Activated CD4-positive, alpha-beta T cell treated with anti-CD3 and anti-CD28 coated beads, Interleukin-2, amount 10 ng/mL, durations not matched to agents 24 days and 14 days (primary cell): Measurements from ENCODE around the gene P2RX4. TPM values are rescaled to one million over a fixed set of nuclear protein-coding genes. Genes with fewer than 3 reads are reported as not detected.
"Not testable (repeated sequence)": the region's sequence is repeated elsewhere in the genome, so short reads cannot be mapped to it uniquely, and the experiment has no call there.

Experiments used
- DNase-seq: peaks from one replicate; pipeline ENCODE4 v3.0.0; 2022
- H3K27ac Mint-ChIP-seq: one replicate; pipeline ENCODE4 v1.8.0; 2022; ENCODE audit warnings: mild to moderate bottlenecking, mixed read lengths
- H3K27me3 Mint-ChIP-seq: one replicate; pipeline ENCODE4 v1.8.0; 2022; ENCODE audit warnings: mixed read lengths
- H3K36me3 Mint-ChIP-seq: one replicate; pipeline ENCODE4 v1.8.0; 2022; ENCODE audit warnings: low read depth, mild to moderate bottlenecking, mixed read lengths
- H3K4me1 Mint-ChIP-seq: one replicate; pipeline ENCODE4 v1.8.0; 2021; ENCODE audit warnings: mixed read lengths
- H3K4me3 Mint-ChIP-seq: one replicate; pipeline ENCODE4 v1.8.0; 2022; ENCODE audit warnings: mild to moderate bottlenecking, moderate library complexity, mixed read lengths
- H3K9me3 Mint-ChIP-seq: one replicate; pipeline ENCODE4 v1.8.0; 2021; ENCODE audit warnings: mixed read lengths
- intact Hi-C: fragments of 100-400 bp; cut with micrococcal nuclease; formaldehyde crosslinking; loops from one replicate; pipeline ENCODE4 v1.15.1; 2023
- total RNA-seq: library from RNA; stranded (reverse); gene quantifications from 2 replicates; pipeline ENCODE4 v1.2.3, GENCODE V29; 2022

Gene P2RX4
- total RNA-seq, 1 donor from 2014 or later = 20.9 TPM

DNA sequence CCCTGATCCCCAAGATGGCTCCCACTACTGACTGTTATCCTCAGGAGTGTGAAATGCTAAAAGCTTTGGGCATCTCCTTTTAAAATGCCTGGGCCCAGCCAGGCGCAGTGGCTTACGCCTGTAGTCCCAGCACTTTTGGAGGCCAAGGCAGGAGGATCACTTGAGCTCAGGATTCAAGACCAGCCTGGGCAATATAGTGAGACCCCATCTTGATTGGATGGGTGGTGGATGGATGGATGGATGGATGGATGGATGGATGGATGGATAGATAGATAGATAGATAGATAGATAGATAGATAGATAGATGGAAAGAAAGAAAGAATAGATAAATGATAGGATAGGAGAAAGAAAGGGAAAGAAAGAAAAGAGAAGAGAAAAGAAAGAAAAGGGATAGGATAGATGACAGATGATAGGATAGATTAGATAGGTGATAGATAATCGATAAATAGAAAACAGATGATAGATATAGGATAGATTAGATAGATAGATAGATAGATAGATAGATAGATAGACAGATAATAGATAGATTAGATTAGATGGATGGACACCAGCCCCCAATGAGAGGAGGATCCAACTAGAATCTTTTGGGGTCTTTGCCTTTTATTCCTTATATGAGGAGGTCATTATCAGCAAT lies 9.5 kb downstream of the P2RX4 start:
- Mint-ChIP-seq H3K27me3 (no peaks in the 10 kb centered on the region), H3K9me3 (no peaks in the 10 kb centered on the region), H3K4me3 (no peak overlapping the region), H3K4me1 (peaks cover 35% of the 10 kb centered on the region), H3K27ac (peak overlapping the region; percentile 42), H3K36me3 (peaks cover 49% of the 10 kb centered on the region)
- intact Hi-C loops = no loop called here
- no peak for DNase-seq

DNA sequence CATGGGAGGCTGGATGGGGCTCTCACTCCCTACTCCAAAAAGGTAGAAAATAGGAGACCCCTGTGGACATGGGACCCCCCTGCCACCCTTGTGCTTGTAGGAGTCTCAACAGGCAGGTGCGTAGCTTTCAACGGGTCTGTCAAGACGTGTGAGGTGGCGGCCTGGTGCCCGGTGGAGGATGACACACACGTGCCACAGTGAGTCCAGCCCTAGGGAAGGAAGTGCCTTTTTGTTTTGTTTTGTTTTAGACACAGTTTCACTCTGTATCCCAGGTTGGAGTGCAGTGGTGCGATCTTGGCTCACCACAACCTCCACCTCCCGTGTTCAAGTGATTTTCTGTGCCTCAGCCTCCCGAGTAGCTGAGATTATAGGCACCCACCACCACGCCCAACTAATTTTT lies 12.9 kb downstream of the P2RX4 start:
- peak; percentile 74 for DNase-seq
- Mint-ChIP-seq H3K27ac (peak overlapping the region; percentile 88), H3K36me3 (peaks cover 54% of the 10 kb centered on the region), H3K9me3 (no peaks in the 10 kb centered on the region), H3K4me3 (no peak overlapping the region), H3K27me3 (no peaks in the 10 kb centered on the region), H3K4me1 (peaks cover 42% of the 10 kb centered on the region)
- intact Hi-C loops = loop anchor here (5.0 kb wide), 2 partner anchors 161 to 641 kb away; partner anchors contain the start of gene POP5

DNA sequence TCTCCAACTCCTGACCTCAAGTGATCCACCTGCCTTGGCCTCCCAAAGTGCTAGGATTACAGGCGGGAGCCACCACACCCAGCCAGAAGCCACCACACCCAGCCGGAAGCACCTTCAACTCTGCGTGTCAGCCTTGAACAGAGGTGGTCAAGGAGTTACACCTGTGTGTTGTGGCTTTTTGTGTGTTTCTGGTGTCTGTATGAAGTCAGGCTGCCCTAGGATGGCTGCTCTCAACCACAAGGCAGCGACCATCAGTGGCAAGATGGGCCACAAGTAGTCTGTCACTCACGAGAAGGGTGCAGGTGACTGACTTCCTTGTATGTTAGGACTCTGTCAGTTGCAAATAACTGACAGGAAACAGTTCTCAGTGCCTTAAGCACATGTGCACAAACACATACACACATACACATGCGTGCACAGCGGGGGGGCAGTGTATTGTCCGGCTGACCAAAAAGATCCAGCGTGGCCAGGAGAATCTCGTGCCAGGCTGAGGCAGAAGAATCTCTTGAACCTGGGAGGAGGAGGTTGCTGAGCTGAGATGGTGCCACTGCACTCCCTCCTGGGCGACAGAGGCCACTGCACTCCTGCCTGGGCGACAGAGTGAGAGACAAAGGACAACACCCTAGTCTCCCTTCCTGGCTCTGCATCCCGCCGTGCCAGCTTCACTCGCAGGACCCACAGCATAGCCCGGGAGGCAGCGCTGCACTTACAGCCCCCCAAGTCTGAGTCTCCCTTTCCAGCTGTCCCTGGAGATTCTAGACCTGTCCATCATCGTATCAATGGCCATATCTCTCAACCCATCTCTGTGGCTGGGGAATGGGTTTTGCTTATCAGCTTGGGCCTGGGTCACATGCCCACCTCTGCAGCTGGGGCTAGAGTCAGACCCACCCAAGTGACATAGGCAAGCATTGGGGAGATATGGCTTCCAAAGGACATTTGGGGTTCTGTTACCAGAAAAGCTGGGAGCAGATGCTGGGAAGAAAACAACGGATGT lies 13.7 kb downstream of the P2RX4 start:
- Mint-ChIP-seq H3K36me3 (peaks cover 52% of the 10 kb centered on the region), H3K4me1 (peaks cover 43% of the 10 kb centered on the region), H3K4me3 (peak overlapping the region; percentile 52), H3K9me3 (no peaks in the 10 kb centered on the region), H3K27ac (peak overlapping the region; percentile 88), H3K27me3 (no peaks in the 10 kb centered on the region)
- intact Hi-C loops = loop anchor here (5.0 kb wide), 2 partner anchors 161 to 641 kb away; partner anchors contain the start of gene POP5
- DNase-seq = peak; percentile 84

DNA sequence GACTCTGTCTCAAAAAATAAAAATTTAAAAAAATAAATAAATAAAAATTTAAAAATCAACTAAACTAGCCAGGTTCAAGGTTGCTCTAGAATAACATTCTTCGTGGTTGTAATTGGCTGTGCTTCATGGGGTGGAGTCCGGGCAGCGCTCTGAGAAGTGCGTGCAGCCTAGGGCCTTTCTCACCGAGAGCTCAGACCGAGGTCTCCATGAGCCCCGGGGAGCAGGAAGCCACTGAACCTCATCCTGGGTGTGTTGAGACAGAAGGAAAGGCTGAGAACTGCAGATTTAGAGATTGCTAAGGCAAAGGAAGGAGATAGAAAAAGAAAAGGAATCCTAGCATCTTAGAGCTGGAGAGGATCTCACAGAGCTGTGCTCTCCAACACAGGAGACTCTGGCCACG lies 14.7 kb downstream of the P2RX4 start:
- peak overlapping the region; percentile 64 for H3K4me3 Mint-ChIP-seq

DNA sequence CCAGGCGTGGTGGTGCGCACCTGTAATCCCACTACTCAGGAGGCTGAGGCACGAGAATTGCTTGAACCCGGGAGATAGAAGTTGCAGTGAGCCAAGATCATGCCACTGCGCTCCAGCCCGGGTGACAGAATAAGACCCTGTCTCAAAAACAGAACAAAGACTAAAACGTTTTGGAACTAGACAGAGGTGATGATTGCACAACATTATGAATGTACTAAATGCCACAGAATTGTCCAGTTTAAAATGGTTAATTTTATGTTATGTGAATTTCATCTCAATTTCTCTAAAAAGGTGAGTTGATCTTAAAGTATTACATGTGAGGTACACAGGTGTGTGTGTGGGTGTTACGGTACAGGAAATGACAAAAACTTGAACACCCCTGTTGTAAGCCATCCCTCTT lies 16.5 kb downstream of the P2RX4 start:
- H3K27ac Mint-ChIP-seq = no peak overlapping the region
- peaks cover 50% of the 10 kb centered on the region for H3K4me1 Mint-ChIP-seq
- no peaks in the 10 kb centered on the region for H3K9me3 Mint-ChIP-seq
- intact Hi-C loops = no loop called here
- peaks cover 56% of the 10 kb centered on the region for H3K36me3 Mint-ChIP-seq
- DNase-seq = no peak
- H3K27me3 Mint-ChIP-seq = no peaks in the 10 kb centered on the region
- no peak overlapping the region for H3K4me3 Mint-ChIP-seq

More for the DNA sequence above, 14.7 kb downstream of the P2RX4 start:
- intact Hi-C loops = loop anchor here (5.0 kb wide), 2 partner anchors 162 to 642 kb away; partner anchors contain the start of gene POP5
- peak overlapping the region; percentile 95 for H3K27ac Mint-ChIP-seq
- peaks cover 50% of the 10 kb centered on the region for H3K36me3 Mint-ChIP-seq
- peaks cover 44% of the 10 kb centered on the region for H3K4me1 Mint-ChIP-seq
- no peaks in the 10 kb centered on the region for H3K27me3 Mint-ChIP-seq
- no peaks in the 10 kb centered on the region for H3K9me3 Mint-ChIP-seq
- peak; percentile 91 for DNase-seq

DNA sequence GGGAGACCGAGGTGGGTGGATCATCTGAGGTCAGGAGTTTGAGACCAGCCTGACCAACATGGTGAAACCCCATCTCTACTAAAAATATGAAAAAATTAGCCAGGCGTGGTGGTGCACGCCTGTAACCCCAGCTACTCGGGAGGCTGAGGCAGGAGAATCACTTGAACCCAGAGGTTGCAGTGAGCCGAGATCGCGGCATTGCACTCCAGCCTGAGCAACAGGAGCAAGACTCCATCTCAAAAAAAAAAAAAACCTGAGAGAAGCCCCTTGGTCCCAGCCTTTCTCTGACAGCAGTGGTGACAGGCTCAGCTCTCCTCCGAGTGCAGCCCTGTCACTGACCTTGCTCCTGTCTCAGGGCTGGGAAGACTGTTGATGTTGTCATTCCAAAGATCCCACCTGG lies 16.9 kb downstream of the P2RX4 start:
- intact Hi-C loops, H3K27ac Mint-ChIP-seq, H3K9me3 Mint-ChIP-seq, DNase-seq, H3K27me3 Mint-ChIP-seq, H3K4me3 Mint-ChIP-seq: not testable (repeated sequence)
- peaks cover 55% of the 10 kb centered on the region for H3K36me3 Mint-ChIP-seq
- peaks cover 48% of the 10 kb centered on the region for H3K4me1 Mint-ChIP-seq

DNA sequence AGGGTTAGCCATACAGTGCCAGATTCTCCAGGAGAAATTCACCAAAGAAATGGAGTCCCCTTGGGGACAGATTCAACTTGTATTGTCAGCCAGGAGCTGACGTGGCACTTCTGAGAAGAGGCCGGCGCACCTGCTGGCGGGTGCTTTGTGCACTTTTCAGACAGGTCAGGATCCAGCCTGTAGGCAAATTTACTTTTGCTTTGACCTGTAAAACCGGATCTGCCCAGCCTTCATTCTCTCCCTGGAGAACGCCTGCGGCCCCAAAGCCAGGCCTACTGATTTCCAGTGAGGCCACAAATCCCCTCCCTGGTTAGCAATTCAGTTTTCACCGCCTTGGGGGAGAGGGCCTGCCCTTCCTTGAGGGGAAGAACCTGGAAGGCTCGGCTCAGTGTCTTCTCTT lies 17.4 kb downstream of the P2RX4 start:
- intact Hi-C loops = no loop called here
- Mint-ChIP-seq H3K27ac (peak overlapping the region; percentile 29), H3K9me3 (no peaks in the 10 kb centered on the region), H3K4me1 (peaks cover 48% of the 10 kb centered on the region), H3K4me3 (no peak overlapping the region), H3K36me3 (peaks cover 55% of the 10 kb centered on the region), H3K27me3 (no peaks in the 10 kb centered on the region)
- DNase-seq = no peak

DNA sequence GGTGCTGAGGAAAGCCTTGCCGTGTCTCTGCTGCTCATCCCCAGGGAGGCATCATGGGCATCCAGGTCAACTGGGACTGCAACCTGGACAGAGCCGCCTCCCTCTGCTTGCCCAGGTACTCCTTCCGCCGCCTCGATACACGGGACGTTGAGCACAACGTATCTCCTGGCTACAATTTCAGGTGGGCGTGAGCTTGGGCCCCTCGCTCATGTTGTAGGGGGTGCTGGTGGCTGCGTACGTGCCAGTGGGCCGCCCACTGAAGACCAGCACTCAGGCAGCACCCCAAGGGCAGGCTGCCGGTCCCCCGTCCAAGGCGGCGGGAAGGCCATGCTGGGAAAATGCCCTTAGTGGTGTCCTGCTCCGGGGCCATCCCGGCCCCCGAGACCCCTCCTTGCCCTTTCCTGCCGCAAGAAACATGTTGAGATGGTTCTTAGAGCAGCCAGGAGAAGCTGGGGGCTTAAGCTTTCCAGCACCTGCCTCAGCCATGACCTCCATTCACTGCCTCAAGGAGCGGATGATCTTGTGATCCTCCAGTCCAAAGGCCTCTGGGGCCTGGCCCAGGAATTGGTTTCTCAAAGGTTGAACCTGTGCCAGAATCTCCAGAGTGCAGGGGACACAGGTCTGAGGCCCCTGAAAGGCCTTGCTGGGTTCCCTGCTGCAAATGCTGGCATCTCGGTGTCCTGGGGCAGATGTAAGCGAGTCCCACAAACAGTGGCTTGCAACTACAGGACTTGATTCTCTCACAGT lies 19.2 kb downstream of the P2RX4 start:
- Mint-ChIP-seq H3K27ac (no peak overlapping the region), H3K27me3 (no peaks in the 10 kb centered on the region), H3K36me3 (peaks cover 58% of the 10 kb centered on the region), H3K4me3 (no peak overlapping the region), H3K4me1 (peaks cover 35% of the 10 kb centered on the region), H3K9me3 (no peaks in the 10 kb centered on the region)
- no peak for DNase-seq
- intact Hi-C loops = no loop called here

DNA sequence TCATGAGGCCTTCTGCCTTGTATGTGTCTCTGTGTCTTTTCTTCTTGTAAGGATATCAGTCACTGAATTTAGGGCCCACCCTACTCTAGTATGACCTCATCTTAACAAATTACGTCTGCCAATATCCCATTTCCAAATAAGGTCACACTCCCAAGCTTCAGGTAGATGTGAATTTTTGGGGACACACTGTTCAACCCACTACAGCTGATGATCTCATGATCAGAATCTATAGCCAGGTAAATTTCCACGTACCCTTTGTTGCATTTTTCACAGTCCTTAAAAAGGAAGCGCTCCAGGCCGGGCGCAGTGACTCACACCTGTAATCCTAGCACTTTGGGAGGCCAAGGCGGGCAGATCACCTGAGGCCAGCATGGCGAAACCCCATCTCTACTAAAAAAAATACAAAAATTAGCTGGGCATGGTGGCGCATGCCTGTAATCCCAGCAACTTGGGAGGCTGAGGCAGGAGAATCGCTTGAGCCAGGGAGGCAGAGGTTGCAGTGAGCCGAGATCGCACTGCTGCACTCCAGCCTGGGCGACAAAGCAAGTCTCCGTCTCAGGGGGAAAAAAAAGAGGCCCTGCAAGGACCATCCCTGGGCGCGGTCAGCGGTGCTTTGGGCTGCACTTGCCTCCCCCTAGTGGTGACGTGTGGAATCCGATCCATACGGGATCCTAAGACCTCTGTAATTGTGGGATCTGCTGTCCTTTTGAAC lies 20.1 kb downstream of the P2RX4 start:
- intact Hi-C loops, H3K27ac Mint-ChIP-seq, H3K9me3 Mint-ChIP-seq, H3K27me3 Mint-ChIP-seq, H3K4me3 Mint-ChIP-seq: not testable (repeated sequence)
- peaks cover 28% of the 10 kb centered on the region for H3K4me1 Mint-ChIP-seq
- DNase-seq = peak; percentile 88
- H3K36me3 Mint-ChIP-seq = peaks cover 61% of the 10 kb centered on the region

DNA sequence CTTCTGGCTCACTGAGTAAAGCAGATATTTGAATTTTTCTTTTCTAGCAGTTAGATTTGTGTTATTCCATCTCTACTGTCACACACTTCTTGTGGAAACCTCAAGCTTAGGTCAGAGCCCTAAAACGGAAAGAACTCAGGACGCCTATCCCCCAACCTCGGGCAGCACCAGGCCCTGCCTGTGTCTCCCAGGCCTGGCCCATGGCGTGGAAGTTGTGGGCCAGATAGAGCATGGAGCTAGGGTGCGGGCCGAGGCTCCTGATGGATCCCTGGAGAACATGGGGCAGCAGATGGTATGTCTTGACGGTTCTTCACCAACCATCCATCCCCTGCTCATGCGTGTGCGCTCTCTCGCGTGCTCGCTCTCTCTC lies 20.6 kb downstream of the P2RX4 start:
- Mint-ChIP-seq H3K36me3 (peaks cover 63% of the 10 kb centered on the region), H3K27ac (no peak overlapping the region), H3K4me1 (peaks cover 28% of the 10 kb centered on the region), H3K27me3 (no peaks in the 10 kb centered on the region), H3K9me3 (no peaks in the 10 kb centered on the region), H3K4me3 (no peak overlapping the region)
- intact Hi-C loops = no loop called here
- no peak for DNase-seq

DNA sequence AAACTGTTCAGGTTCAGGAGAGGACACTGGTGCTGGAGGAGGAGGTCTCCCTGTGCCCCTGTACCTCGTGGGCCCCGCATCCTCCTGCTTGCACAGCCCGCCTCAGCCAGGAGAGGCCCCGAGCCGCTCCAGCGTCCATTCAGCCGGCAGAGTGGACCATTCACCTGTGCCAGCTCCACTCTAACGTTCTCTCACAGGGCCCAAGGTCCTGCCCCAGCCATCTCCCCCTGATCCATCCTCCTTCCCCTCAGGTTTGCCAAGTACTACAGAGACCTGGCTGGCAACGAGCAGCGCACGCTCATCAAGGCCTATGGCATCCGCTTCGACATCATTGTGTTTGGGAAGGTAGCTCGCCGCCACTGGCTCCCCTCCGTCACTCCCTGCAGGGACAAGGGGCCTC lies 22.2 kb downstream of the P2RX4 start:
- H3K27ac Mint-ChIP-seq = no peak overlapping the region
- DNase-seq = no peak
- H3K4me1 Mint-ChIP-seq = peaks cover 19% of the 10 kb centered on the region
- H3K9me3 Mint-ChIP-seq = no peaks in the 10 kb centered on the region
- H3K36me3 Mint-ChIP-seq = peaks cover 63% of the 10 kb centered on the region
- no peaks in the 10 kb centered on the region for H3K27me3 Mint-ChIP-seq
- H3K4me3 Mint-ChIP-seq = no peak overlapping the region
- intact Hi-C loops = no loop called here

DNA sequence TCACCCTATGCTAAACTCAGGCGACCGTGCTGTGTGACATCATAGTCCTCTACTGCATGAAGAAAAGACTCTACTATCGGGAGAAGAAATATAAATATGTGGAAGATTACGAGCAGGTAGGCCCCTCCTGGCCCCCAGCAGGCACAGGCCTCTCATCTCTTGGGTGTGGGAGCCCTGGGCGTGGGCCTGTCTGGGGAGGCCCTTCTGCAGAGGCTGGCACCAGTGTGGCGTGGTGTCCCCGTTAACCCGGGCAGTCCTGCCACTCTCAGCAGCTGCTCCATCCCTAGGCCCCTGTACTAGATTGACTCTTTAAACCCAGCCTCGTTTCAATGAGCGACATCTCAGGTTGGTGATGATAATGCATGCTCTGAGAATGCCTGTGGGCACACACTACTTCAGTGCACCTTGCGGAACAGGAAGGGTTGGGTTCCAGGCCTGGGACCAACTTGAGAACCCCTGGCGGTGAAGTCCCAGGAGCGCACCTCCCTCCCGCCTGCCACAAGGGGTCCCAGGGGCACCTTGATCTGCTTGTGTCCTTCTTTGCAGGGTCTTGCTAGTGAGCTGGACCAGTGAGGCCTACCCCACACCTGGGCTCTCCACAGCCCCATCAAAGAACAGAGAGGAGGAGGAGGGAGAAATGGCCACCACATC lies 23.2 kb downstream of the P2RX4 start:
- peaks cover 64% of the 10 kb centered on the region for H3K36me3 Mint-ChIP-seq
- H3K27me3 Mint-ChIP-seq = no peaks in the 10 kb centered on the region
- H3K4me3 Mint-ChIP-seq = no peak overlapping the region
- no peak for DNase-seq
- peaks cover 15% of the 10 kb centered on the region for H3K4me1 Mint-ChIP-seq
- intact Hi-C loops = no loop called here
- H3K9me3 Mint-ChIP-seq = no peaks in the 10 kb centered on the region
- H3K27ac Mint-ChIP-seq = no peak overlapping the region

DNA sequence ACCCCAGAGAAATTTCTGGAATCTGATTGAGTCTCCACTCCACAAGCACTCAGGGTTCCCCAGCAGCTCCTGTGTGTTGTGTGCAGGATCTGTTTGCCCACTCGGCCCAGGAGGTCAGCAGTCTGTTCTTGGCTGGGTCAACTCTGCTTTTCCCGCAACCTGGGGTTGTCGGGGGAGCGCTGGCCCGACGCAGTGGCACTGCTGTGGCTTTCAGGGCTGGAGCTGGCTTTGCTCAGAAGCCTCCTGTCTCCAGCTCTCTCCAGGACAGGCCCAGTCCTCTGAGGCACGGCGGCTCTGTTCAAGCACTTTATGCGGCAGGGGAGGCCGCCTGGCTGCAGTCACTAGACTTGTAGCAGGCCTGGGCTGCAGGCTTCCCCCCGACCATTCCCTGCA lies 23.7 kb downstream of the P2RX4 start:
- Mint-ChIP-seq H3K27ac (no peak overlapping the region), H3K9me3 (no peaks in the 10 kb centered on the region), H3K4me1 (peaks cover 14% of the 10 kb centered on the region), H3K4me3 (no peak overlapping the region), H3K27me3 (no peaks in the 10 kb centered on the region), H3K36me3 (peaks cover 63% of the 10 kb centered on the region)
- intact Hi-C loops = no loop called here
- DNase-seq = no peak
